Measurements from ENCODE around the gene ST3GAL4. TPM values are rescaled to one million over a fixed set of nuclear protein-coding genes. Genes with fewer than 3 reads are reported as not detected.

ST3GAL4 gene
- total and polyA plus RNA-seq, 2 of the 8 experiments (the other 6 are each of a cell fraction or from before 2014, with no cell fraction given), result 15.6 to 20.0 TPM

DNA sequence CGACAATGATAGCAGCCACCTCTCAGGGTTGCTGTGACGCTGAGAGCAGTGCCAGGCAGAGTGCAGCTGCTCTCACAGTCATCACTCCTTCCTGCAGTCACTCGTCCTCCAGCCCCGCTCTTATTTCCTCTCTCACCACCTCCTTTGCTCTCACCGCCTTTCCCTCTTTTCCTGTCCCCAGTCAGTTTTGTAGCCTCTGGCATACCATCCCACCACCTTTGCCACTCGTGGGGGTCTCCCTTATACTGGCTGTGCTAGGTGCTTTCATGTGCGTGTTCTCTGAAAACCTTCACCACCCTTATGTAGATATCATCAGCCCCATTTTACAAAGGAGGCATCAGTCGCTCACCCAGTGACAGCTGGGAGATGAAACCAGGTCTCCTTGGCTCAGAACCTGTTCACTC, 19.3 kb upstream of the ST3GAL4 start:
- Histone ChIP-seq H3K4ac (replicated peaks; ENCODE audit: insufficient read length, low read depth, low read length) (no peak overlapping the region), H2BK120ac (replicated peaks; ENCODE audit: low read depth, low read length) (no peak overlapping the region), H2BK5ac (ENCODE audit: low read depth, low read length) (peak overlapping the region; percentile 20; the same call in 1 of the 2 replicates), H3K36me3 (ENCODE audit: control insufficient read depth in 2 of 4, insufficient read depth in 4 of 4, low read length in 3 of 4) (peaks cover 0 to 11% (median under 1%) of the 10 kb centered on the region in 4 experiments; a peak in 4 of 8 replicates), H3K9me3 (ENCODE audit: insufficient read depth in 2 of 2, low read depth in 1 of 2, low read length in 1 of 2) (no peaks in the 10 kb centered on the region), H3K4me1 (replicated peaks in 1 of 4; ENCODE audit: control insufficient read depth in 3 of 4, insufficient read depth in 4 of 4, low read length in 3 of 4) (peaks cover 0 to 8% (median 3%) of the 10 kb centered on the region in 4 experiments; a peak in 2 of 7 replicates), H4K8ac (ENCODE audit: extremely low read depth, insufficient read depth, low read length) (no peak overlapping the region), H3K27ac (ENCODE audit: low read depth, low read length) (no peak overlapping the region), H3K14ac (ENCODE audit: insufficient read length) (no peak overlapping the region), H2BK12ac (ENCODE audit: low read depth, low read length) (no peak overlapping the region), H3K56ac (replicated peaks; ENCODE audit: insufficient read length, low read depth, low read length) (no peak overlapping the region), H3K79me2 (ENCODE audit: control insufficient read depth in 1 of 2, insufficient read depth in 2 of 2, low read length in 2 of 2) (no peaks in the 10 kb centered on the region), H3K23me2 (ENCODE audit: low read depth, low read length) (no peaks in the 10 kb centered on the region), H3K9ac (replicated peaks in 1 of 4; ENCODE audit: extremely low read depth in 1 of 4, low read depth in 3 of 4, low read length in 3 of 4) (no peak overlapping the region), H3K18ac (ENCODE audit: extremely low read depth, low read length) (no peak overlapping the region), H4K5ac (ENCODE audit: insufficient read length, low read depth, low read length) (no peak overlapping the region), H3K79me1 (ENCODE audit: low read depth, low read length) (no peaks in the 10 kb centered on the region), H3K27me3 (replicated peaks in 1 of 4; ENCODE audit: control insufficient read depth in 3 of 4, extremely low read depth in 1 of 4, insufficient read depth in 3 of 4, low read length in 3 of 4) (no peaks in the 10 kb centered on the region), H2AFZ (ENCODE audit: low read length) (no peak overlapping the region), H3K23ac (ENCODE audit: insufficient read length) (no peak overlapping the region), H4K20me1 (replicated peaks in 1 of 2; ENCODE audit: control insufficient read depth in 1 of 2, insufficient read depth in 2 of 2, low read length in 2 of 2) (peaks cover 0 to under 1% of the 10 kb centered on the region in 2 experiments), H3K4me2 (ENCODE audit: insufficient read depth in 1 of 2, low read depth in 2 of 2, low read length in 2 of 2) (no peak overlapping the region), H2BK15ac (ENCODE audit: low read length) (no peak overlapping the region), H2AK5ac (ENCODE audit: low read depth, low read length) (no peak overlapping the region), H4K91ac (replicated peaks; ENCODE audit: insufficient read length, low read length) (no peak overlapping the region), H2BK20ac (ENCODE audit: low read length) (no peak overlapping the region), H3K4me3 (ENCODE audit: extremely low read depth in 1 of 4, insufficient read depth in 2 of 4, low read depth in 3 of 4, low read length in 4 of 4) (no peak overlapping the region)
- WGBS, 2 experiments (ENCODE audit: extremely low coverage in 1 of 2, insufficient coverage in 1 of 2, insufficient read length in 1 of 2, insufficient replicate concordance in 2 of 2, low coverage in 1 of 2, low lambda C conversion rate in 2 of 2, missing lambda C conversion rate in 1 of 2), result 85% methylated on average over 8 of the region's 8 CpGs; no CpG with 5 or more reads in 1 of the 2 experiments
- no peak for TF ChIP-seq NRF1 (IDR thresholded peaks at IDR 0.05; ENCODE audit: low read depth, low read length)
- TF ChIP-seq RNF2 (IDR thresholded peaks at IDR 0.05; ENCODE audit: borderline replicate concordance, low read depth, low read length, missing control alignments, poor library complexity, severe bottlenecking), result no peak
- TF ChIP-seq FOSL1 (IDR thresholded peaks at IDR 0.05; ENCODE audit: insufficient read depth, low read depth, low read length), result no peak
- TF ChIP-seq CHD1 (IDR thresholded peaks at IDR 0.05; ENCODE audit: low read depth, low read length), result no peak
- no peak for TF ChIP-seq MAFK (IDR thresholded peaks at IDR 0.05; ENCODE audit: low read depth, low read length)
- no peak for TF ChIP-seq KDM5A (IDR thresholded peaks at IDR 0.05; ENCODE audit: low read length)
- no peak for TF ChIP-seq TBP (IDR thresholded peaks at IDR 0.05; ENCODE audit: low read depth, low read length)
- TF ChIP-seq TAF1 (IDR thresholded peaks at IDR 0.05; ENCODE audit: low read depth, low read length), result no peak
- no peak for TF ChIP-seq CEBPB (IDR thresholded peaks at IDR 0.05; ENCODE audit: low read depth, low read length)
- TF ChIP-seq HDAC6 (IDR thresholded peaks at IDR 0.05; ENCODE audit: low read depth, low read length), result no peak
- TF ChIP-seq TEAD4 (IDR thresholded peaks at IDR 0.05; ENCODE audit: low read depth, low read length), result no peak
- no peak for TF ChIP-seq CBX5 (IDR thresholded peaks at IDR 0.05; ENCODE audit: low read depth, low read length)
- TF ChIP-seq EGR1 (IDR thresholded peaks at IDR 0.05; ENCODE audit: borderline replicate concordance, low read depth, low read length), result no peak
- FAIRE-seq, result no peak
- no peak for DNase-seq (ENCODE audit: low read depth in 1 of 2, low spot score in 2 of 2)
- CTCF ChIA-PET (ENCODE audit: partially characterized antibody), result interaction anchor here (0.7 to 2.4 kb wide), 5 partner anchors 13 to 144 kb away, joined by 3 to 10 read pairs (median 4); no protein-coding TSS in a partner anchor
- POLR2A ChIA-PET (ENCODE audit: partially characterized antibody), result interaction anchor here (1.6 to 2.4 kb wide), 2 partner anchors 10 to 32 kb away, joined by 6 to 8 read pairs; partner anchors contain the start of gene DCPS
